GM19043 (cell line): ENCODE data around the gene ERVK3-1.

Experiments
- ATAC-seq: cut with Tn5 transposase; IDR thresholded peaks from one replicate; pipeline ENCODE4 v1.9.1; 2021; ENCODE audit warnings: low read depth; ENCODE audit not compliant: unreplicated experiment

ERVK3-1 gene

DNA sequence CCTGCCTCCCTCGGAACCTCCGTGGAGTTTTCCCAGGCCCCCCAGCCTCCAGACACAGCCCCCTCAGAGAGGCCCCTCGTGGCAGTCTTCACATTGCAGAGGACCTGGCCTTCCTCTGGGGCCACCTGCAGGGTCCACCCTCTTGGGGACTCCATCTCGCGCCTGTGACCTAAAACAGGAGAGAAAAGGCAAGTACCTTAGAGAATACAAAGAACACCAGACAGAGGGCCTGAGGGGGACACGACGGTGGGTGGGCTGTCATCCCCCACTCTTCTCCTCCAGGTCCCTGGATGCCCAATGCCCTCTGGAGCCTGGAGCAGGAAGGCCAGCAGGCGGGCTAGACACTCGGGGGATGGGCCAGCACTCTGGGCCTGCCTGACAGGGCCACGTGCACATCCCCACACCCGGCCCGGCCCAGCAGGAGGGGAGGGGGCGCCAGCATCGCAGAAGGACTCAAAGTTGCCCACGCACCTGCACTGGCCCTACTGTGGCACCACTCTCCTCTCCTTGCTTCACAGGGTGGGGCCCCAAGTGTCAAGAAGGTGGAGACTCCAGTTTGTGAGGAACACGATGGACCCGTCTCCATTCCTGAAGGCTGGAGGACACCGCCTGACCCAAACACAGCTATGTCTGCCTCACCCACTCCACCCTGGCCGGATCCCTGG, 52.4 kb downstream of the ERVK3-1 start:
- no peak for ATAC-seq

- ATAC-seq = no peak
Observed at GRCh38 chr19:58361900-58362271, 56.7 kb downstream of the ERVK3-1 start.

- peak; percentile 82 for ATAC-seq
Observed at GRCh38 chr19:58362272-58362994, 57.3 kb downstream of the ERVK3-1 start, which contains the start of gene ZNF497. Gene ZNF497 (minus strand): TSS chr19:58362751. CDS start chr19:58357635, 5,116 bp downstream.

- no peak for ATAC-seq
Observed at GRCh38 chr19:58364146-58364545, 59.0 kb downstream of the ERVK3-1 start.
